Stimulated activated CD4-positive, alpha-beta T cell treated with anti-CD3 and anti-CD28 coated beads, Interleukin-12 subunit alpha, Interleukin-12 subunit beta, amount 100 ng/mL, for 48 hours (primary cell): ENCODE measurements around the gene LRRTM1.

Experiments
- DNase-seq, 3 donors: peaks; one replicate each; pipeline ENCODE4 v3.0.0-alpha.2; 2020; ENCODE audit warnings: low read depth in 2 of 3, low spot score in 1 of 3

Gene LRRTM1

DNA sequence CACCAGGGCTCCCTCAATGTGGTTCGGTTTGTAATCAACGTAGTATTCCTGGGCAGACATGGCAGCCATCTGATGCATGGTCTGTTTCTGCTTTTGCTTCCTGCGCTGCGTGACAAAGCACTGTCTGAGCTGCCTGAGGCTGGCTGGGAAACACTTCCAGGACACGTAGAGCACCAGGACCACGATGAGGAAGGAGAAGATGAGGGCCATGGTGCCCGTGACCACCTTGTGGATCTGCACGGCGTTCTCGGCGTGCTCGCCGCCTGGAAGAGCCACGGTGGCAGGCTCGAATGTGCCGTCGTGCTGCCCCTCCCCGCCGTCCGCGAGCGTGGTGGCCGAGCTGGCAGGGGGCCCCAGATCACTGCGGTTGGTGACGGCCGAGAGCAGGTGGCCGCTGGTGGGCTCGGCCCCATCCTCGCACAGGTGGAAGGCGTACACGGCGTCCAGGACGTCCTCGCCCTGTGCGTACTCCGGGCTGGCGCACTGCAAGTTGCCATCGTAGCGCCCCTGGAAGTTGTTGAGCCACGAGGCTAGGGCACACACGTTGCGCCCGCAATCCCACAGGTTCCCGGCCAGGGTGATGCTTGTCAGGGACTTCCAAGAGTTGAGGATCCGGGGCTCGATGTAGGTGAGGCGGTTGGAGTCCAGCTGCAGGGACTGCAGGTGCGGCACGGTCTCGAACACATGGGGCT lies 2.1 kb downstream of the LRRTM1 start:
- no peak for DNase-seq

DNA sequence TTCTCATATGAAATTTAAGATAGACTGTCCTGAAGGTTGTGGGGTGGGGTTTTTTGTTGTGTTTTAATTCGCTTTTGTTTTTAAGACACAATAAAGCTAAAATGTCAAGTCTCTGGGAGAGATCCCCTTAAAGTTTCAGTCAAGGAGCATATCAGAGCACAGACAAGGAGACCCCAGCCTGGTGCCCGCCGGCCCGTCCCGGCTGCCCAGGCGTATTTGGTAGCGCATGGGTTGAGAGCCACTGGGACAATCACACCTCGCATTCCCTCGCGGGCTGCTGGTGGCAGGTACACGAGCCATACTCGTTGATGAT lies 2.6 kb downstream of the LRRTM1 start:
- no peak for DNase-seq

DNA sequence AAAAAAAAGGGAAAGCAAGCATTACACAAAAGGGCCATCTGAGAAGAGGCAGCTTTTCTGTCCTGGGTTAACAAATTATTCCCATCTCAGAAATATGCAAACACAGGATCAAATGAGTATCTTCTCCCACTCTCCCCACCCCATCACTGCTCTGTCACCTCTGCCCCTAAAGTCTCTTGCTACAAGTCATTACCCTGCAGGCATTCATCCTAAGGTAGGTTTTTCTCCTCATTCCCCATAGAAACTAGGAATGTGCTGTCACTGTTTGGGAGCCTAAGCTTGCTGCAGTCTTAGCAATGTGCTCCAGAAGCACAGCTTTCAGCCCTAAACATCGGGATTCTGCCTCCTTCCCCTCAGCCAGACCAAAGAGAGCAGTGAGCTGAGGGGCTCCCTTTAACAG lies 3.6 kb downstream of the LRRTM1 start:
- no peak for DNase-seq

DNA sequence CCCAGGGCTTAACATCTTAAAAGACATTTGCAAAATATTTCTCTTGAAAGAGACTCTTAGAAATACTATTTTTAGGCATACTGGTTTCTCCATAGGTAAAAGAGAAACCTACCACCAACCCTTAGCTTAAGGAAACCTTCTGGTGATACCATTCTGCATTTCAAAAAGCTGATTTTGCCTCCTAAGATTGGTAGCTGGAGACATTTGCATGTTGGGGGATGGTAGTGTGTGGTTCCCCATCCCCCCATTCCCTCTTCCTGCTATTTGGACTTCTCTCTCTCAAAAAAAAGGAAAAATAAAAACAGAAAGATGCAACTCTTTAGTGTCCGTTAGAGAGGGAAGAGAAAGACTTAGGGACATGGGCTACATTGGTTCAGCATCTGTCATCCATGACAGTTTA lies 4.2 kb downstream of the LRRTM1 start:
- no peak for DNase-seq

DNA sequence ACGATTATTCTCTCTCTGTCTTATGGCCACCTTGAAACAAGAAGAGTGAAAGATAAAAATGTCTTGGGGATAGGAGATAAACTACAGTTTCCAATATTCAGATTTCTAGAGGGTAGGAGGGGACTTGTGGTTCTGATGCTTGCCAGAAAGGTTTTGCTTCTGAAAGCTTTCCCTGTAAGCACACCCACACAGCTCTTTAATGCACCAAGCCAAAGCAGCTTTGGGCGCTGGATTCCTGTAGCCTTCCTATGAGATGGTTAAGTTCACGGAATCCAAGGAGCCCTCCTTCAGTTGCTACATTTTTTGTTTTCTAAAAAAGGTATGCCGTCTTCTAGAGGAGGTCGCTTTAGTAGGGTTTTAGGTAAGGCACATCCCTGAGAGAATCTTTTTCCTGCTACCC lies 4.9 kb downstream of the LRRTM1 start:
- DNase-seq, result no peak

DNA sequence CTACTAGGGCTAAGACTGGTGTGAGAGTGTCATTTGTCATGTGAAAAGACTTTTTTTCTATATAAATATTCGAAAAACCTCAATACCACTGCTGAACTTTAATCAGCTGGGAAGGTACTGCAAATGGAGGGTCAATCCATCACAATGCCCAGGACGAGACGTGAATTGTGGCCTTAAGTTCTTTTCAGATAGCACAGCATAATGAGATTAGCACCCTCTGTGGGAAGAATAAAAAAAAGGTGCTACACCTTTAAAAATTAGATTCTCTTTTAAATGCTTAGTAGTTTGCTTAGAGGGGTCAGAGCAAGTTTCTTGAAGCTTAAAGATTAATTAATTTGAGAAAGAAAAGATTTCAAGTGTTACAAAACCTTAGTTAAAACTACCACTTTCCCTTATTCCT lies 5.6 kb downstream of the LRRTM1 start:
- no peak for DNase-seq

DNA sequence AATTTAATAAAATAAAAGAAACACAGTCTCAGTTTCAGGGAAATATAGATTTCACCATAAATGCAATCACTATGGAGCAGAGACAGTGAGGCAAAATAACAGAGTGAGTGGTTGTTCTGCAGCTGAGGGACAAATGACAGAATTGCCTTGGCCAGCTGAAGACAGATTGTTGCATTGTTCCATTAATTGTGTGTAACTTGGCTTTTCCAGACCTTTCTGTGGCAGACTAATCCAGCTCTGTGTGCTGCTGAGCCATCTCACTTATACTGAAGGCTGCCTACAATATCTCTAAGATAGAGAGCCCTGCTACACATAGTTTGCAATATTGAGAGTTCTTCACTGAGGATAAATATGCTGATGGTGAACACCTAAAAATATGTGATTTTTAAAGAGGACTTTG lies 11.5 kb downstream of the LRRTM1 start:
- no peak for DNase-seq

DNA sequence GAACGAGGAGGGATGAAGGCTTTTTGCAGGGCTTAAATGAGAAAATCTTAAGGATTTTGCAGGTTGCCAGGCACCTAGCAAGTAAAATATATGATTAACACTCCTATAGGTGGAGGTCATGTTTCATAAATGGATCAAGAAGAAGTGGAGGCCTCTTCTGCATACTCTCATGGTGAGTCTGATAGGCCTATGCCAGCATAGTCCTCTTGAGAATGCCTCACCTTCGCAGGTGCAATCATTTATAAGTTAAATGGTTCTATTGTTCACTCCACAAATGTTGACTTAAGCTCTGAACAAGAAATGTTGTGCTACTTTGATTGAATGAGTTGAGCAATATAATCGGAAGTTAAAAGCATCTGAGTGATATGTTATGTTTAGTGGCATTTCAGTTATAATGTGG lies 12.1 kb downstream of the LRRTM1 start:
- DNase-seq, result no peak

DNA sequence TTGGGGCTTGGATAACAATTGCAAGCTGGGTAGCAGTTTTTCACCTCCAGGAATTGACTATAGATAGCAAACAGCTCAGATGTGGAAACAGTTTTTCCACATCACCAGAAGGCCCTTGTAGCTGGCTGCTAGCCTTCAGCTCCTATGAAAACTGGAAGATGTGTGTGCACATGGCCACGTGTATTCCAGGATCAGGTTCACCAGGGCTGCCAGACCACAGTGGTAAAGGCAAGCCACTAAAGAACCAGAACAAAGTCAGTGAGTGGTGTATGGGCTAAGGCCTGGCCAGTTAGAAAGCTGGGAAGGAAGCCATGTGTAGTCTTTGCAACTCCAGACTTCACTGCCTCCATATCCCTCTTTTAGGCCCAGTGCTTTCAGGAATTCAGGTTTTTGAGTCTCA lies 12.9 kb downstream of the LRRTM1 start:
- no peak for DNase-seq

DNA sequence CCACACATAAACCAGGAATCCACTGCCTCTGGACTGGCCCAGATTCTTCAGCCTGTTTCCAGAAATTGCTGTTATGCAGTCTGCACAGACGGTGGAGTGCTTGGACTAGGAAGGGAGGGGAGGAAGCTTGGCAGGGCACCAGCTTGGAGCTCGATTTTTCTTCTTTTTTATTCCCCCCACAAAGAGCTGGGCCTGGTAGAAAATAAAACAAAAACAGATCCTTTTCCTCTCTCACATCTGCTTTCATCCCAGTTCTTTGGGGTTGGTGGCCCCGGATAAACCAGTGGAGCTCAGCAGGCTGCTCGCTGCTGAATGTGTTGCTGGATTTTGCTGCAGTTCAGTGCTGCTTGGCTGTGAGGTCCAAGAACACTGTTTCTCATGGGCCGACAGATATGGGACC lies 16.0 kb downstream of the LRRTM1 start:
- no peak for DNase-seq

DNA sequence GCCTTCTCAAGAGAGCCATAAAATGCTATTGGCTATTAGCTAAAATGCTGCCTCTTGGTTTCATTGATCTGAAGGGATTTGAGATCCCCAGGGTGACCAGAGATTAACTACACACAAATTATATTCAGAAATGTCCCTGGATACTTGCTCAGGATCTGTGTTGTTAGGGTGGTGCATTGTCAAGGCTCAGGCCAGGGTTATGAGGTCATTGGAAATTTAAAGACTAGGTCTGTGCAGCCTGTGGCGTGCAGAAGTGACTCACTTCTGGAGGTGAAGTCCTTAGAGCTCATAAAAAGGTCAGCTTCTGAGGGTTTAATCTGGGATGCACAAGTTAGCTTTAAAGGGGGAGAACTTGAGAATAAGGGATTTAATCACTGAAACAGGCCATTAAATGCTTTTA lies 23.5 kb downstream of the LRRTM1 start:
- no peak for DNase-seq

DNA sequence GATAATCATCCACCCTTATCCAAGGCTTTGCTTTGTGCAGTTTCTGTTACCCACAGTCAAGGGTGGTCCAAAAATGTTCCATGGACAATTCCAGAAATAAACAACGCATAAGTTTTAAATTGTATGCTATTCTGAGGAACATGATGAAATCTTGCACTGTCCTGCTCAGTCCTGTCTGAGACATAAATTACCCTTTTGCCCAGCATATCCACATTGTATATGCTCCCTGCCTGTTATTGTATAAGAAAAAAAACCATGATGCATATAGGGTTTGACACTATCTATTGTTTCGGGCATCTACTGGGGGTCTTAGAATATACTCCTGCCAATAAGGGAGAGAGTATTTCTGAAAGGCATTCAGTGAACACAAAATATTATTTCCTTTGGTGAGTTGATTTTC lies 24.0 kb downstream of the LRRTM1 start:
- no peak for DNase-seq

DNA sequence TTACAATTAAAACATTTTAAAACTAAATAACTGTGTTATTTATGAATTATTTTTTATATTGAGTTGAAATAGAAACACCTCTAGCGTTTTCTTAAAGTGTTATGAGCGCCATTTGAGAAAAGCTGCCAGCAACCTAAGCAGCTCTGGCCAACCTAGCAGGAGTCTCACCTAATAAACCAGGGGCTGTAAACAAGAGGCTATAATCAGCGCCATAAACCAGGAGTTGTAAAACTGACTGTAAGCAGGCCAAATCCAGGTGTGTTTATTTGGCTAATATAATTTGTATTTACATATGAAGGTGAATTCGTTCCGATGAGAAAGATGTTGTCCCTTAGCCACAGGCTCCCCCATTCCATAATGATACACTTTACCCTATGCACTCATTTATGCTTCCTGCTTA lies 34.7 kb downstream of the LRRTM1 start:
- DNase-seq, result no peak

DNA sequence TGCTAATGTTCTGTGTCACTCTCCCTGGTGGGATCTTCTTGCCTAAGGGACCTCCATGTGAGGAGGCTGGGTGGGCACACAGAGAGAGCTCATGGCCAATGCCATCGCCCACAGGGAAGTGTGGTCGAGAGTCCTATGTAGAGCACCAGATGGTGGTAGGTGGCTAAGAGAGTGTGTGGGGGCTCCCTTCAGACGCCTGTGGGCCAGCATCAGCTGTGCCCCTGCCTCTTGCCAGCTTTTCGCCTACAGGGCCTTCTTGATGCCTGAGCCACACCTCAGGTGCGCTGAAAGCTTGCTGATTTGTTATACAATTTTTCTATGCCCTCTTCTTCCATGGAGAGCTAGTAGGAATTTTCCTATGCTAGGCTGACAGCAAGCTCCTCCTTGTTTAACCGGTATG lies 38.3 kb downstream of the LRRTM1 start:
- DNase-seq, result no peak

DNA sequence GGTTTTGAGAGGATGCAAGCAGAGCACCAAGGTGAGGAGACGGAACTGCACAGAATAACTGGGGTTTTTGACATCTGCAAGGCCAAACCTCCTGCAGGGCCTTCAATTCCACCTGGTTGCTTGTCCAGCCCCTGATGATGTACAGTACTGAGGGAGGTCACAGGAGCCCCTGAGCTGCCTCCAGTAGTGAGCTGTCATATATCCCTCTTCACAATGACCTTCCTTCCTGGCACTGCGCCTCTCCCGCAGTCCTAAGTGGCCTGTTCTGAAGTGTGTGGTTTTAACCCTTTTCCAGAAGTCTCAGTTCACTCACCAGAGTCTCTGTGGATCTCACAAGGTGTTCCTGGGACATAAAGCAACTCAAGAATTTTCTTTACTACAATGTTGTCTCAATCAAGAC lies 45.3 kb downstream of the LRRTM1 start:
- DNase-seq, result no peak

DNA sequence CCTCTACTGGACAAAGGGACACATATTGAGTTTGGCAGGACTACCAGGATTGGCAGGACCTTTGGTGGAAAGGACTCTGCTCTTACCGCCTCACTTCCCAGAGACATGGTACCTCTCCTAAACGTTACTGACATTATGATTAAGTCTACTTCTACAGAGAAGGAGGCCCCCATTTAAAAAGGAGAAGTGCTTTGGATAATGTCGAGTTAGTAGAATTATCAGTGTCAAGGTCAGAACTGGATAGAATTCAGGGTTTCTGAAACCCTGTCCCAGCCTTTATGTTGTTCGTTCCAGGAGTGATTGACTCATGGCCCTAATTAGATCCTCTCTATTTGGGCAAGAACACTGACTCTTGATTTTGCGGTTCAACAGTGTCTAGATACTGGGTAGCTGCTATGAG lies 45.8 kb downstream of the LRRTM1 start:
- DNase-seq, result no peak

DNA sequence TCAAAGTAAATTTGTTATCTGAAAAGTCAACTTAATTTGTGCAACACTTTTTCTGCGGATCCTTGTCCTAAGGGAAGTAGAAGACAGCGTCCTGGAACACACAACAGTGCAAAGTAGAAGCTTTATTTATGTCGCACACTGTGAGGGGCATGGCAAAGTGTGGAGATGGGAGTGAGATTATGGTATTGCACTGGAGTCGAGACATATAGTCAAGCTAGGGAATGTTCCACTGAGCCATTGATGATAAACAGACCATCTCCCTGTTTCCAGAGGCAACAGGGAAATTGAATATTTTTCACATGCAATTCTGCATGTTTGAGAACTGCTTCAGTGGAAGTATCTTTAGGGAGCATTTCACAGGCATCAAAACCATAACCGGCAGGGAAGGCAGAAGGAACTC lies 46.2 kb downstream of the LRRTM1 start:
- DNase-seq, result no peak

DNA sequence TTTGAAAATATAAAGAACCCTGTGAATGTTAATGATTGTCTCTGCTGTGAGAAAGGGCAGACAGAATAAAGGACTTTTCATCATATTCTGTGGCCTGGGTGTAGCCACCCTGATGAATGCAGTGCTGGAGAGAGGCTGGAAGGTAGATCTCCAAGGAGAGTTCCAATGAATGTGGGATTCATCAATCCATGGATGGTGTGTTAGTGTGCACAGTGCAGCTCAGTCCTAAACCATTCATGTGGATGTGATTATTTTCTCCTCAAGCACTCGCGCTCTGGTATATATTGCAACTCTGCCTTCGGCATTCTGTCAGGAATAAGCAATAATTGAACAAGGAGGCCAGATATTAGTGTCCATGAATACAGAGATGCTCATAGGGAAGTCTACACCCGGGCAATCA lies 47.1 kb downstream of the LRRTM1 start:
- DNase-seq, result no peak

DNA sequence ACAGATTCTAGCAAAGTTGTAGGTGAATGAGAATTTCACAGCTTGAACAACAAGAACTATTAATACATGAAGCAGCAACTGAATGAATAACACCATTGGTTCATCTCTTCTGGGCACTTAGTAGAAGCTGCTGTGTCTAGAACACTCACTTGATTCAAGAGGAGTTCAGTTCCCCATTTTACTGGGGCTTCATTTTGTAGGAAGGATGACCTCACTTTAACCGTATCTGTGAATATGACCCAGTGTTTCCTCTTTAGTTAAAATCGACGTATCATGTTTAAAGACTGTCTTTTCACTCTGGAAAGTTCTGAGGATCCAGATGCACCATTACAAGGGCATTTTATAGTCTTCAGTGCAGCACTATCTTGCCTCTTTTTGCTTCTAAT lies 47.8 kb downstream of the LRRTM1 start:
- DNase-seq, result no peak

DNA sequence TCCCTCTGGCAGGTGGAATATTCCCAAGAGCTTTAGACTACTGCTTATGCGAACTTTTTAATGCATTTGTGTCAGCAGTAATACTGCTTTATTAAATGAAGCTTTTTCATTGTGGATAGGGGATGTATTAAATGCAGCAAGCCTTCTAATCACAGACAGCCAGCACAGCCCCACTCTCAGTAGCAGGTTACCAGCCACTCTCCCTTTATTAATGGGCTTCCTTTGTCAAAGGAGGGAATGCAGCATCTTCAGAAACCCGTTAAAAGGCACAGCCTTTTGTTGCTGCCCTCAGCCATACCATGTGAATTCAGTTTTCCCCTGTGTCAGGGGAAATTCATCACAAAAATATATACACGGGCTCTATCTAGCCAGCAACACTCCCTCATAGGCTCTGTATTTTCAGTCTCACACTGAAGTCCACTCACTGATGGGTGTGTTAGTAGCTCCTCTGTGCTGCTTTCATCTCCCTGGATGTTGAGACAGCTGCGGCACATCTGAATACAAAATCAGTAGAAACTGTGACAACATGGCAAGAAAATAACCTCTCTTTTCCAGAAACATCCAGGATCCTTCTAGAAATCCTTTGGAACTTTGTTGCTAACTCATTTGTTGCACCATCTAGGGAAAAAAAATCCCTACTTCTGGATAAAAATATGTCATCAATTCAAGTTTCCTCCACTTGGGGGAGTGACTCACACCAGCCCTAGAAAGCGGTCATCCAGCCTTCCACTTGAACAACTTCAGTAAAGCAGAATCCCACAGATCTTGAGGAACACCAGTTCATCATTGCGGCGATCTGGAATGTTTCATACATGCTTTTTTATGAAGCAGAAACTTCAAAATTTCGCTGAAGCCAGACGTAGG lies 48.4 kb downstream of the LRRTM1 start:
- no peak for DNase-seq

DNA sequence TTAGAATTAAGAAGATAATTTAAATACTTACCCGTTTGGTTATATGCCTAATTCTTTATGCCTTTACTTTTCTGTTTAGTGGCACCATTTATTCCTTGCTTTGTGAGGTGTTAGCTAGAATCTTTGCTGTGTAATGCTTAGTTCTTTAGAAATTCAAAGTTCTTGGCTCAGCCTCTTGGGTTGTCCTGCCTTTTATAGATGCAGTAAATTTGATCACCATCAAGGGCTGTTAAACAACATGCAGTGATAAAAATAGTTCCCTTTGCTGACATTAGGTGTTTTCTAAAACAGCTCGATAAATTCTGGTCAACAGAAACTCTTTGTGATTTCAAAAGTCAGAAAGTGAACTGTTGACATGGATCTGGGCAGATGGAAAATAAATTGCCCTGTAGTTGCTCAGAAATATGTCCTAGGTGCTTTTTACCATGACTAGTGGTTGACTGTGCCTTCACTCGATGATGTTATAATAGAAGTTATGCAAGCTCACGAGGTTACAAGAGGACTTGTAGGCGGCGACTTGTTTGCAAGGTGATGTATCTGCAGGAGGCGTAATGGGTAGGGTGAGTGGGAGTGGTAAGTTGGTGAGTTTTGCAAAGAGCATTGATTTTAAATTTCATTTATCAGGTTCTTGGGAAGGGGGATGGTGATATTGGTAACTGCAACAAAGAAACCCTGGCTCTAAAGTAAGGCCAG lies 52.1 kb downstream of the LRRTM1 start:
- DNase-seq, result no peak
